ENCODE measurements around the gene INPP5A. TPM values are rescaled to one million over a fixed set of nuclear protein-coding genes. Genes with fewer than 3 reads are reported as not detected.
"Not testable (repeated sequence)": the region's sequence is repeated elsewhere in the genome, so short reads cannot be mapped to it uniquely, and the experiment has no call there.

INPP5A gene
- total RNA-seq, 1 donor from 2014 or later: 108 TPM

GRCh38 chr10:132758865-132759264 lies 221.3 kb downstream of the INPP5A start:
- ATAC-seq (no peak), DNase-seq (no peak)
- intact Hi-C loops (cut with micrococcal nuclease): no loop called here

GRCh38 chr10:132761395-132762060 lies 223.9 kb downstream of the INPP5A start:
- intact Hi-C loops (cut with micrococcal nuclease): no loop called here
- ATAC-seq (no peak), DNase-seq (no peak)

- ATAC-seq: no peak
- intact Hi-C loops (cut with micrococcal nuclease): no loop called here
- DNase-seq: no peak
These were observed 224.7 kb downstream of the INPP5A start for GRCh38 chr10:132762267-132762666.

- no peak for ATAC-seq
- DNase-seq: no peak
- intact Hi-C loops (cut with micrococcal nuclease): no loop called here
These were observed 226.0 kb downstream of the INPP5A start for GRCh38 chr10:132763545-132763944.

- no peak for DNase-seq
- intact Hi-C loops (cut with micrococcal nuclease): no loop called here
- ATAC-seq: no peak
These were observed 226.5 kb downstream of the INPP5A start for GRCh38 chr10:132764108-132764507.

- intact Hi-C loops (cut with micrococcal nuclease): no loop called here
- DNase-seq (no peak), ATAC-seq (no peak)
These were observed 227.8 kb downstream of the INPP5A start for GRCh38 chr10:132765435-132765834.

GRCh38 chr10:132766291-132766690 lies 228.7 kb downstream of the INPP5A start:
- DNase-seq: no peak
- intact Hi-C loops (cut with micrococcal nuclease): no loop called here
- no peak for ATAC-seq

GRCh38 chr10:132768346-132769248 lies 231.0 kb downstream of the INPP5A start:
- DNase-seq (no peak), ATAC-seq (no peak)
- intact Hi-C loops (cut with micrococcal nuclease): no loop called here

- no peak for ATAC-seq
- intact Hi-C loops (cut with micrococcal nuclease): no loop called here
- no peak for DNase-seq
These were observed 232.8 kb downstream of the INPP5A start for GRCh38 chr10:132770061-132771021.

GRCh38 chr10:132772816-132773215 lies 235.2 kb downstream of the INPP5A start:
- intact Hi-C loops (cut with micrococcal nuclease); DNase-seq; ATAC-seq: not testable (repeated sequence)

GRCh38 chr10:132774181-132774901 lies 236.8 kb downstream of the INPP5A start:
- intact Hi-C loops (cut with micrococcal nuclease): no loop called here
- ATAC-seq: no peak
- no peak for DNase-seq

- peak; percentile 55 for ATAC-seq
- intact Hi-C loops (cut with micrococcal nuclease): no loop called here
- no peak for DNase-seq
These were observed 237.6 kb downstream of the INPP5A start for GRCh38 chr10:132774902-132775863.

- ATAC-seq (no peak), DNase-seq (no peak)
- intact Hi-C loops (cut with micrococcal nuclease): no loop called here
These were observed 238.6 kb downstream of the INPP5A start for GRCh38 chr10:132776186-132776585.

- DNase-seq (no peak), ATAC-seq (no peak)
- intact Hi-C loops (cut with micrococcal nuclease): no loop called here
These were observed 239.2 kb downstream of the INPP5A start for GRCh38 chr10:132776821-132777220.

GRCh38 chr10:132777441-132777840 lies 239.9 kb downstream of the INPP5A start:
- intact Hi-C loops (cut with micrococcal nuclease): no loop called here
- DNase-seq (no peak), ATAC-seq (no peak)

- DNase-seq (no peak), ATAC-seq (no peak)
- intact Hi-C loops (cut with micrococcal nuclease): no loop called here
These were observed 242.1 kb downstream of the INPP5A start for GRCh38 chr10:132779549-132780294.

GRCh38 chr10:132780356-132780755 lies 242.8 kb downstream of the INPP5A start:
- no peak for ATAC-seq
- DNase-seq: no peak
- intact Hi-C loops (cut with micrococcal nuclease): no loop called here
